Cortex of kidney (tissue), 1 donor: ENCODE data around the gene PPIL4.
"Not testable (repeated sequence)": the region's sequence is repeated elsewhere in the genome, so short reads cannot be mapped to it uniquely, and the experiment has no call there.

Experiments used
- DNase-seq: peaks from one replicate; lab custom pipeline; 2025; lab: John Stamatoyannopoulos, UW

The PPIL4 gene

GRCh38 chr6:149534742-149535141 is 11.1 kb downstream of the PPIL4 start:
- DNase-seq: no peak

GRCh38 chr6:149529650-149530049 is 16.2 kb downstream of the PPIL4 start:
- no peak for DNase-seq

DNA sequence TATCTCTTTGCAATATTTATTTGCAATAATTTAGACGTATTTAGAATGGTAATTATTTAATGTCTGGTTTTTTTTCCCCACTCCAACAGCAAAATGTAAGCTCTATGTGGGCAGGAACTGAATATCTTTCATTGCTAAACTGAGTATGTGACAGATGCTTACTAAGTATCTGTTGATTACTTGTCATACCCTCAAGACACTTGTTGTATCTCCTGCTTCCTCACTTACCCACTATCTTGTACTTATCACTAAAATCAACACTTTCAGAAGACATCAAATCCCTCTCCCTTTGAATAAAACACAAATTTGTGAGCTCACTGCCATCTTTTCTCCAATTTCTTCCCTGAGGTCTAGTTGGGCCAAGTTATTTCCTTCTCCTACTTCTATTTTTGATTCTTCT is 30.3 kb downstream of the PPIL4 start:
- DNase-seq: no peak

- no peak for DNase-seq
Measured at GRCh38 chr6:149513915-149514314, 31.9 kb downstream of the PPIL4 start.

DNA sequence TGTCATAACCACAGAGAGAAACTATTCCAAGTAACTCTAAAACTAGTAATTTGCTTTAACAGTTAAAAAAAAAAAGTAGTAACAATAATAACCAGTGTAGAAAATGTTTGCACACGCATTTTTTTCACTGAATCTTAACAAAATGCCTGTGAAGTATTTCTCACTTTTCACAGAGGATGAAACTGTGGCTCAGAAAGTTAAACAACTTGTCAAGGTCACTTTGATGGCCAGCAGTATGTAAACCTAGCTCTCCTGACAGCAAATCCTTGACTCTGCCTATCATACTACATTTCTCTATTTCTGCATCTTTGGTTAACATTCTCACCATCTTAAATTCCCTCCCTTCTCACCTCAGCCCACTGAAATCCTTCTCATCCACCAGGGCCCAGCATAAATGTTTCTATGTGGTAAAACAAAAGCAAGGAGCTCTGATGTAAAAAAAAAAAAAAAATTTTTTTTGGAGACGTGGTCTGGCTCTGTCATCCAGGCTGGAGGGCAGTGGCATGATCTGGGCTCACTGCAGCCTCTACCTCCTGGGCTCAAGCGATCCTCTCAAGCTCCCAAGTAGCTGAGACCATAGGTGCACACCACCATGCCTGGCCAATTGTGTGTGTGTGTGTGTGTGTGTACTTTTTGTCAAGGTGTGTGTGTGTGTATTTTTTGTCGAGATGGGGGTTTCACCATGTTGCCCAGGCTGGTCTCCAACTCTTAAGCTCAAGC is 34.9 kb downstream of the PPIL4 start:
- DNase-seq: no peak

- DNase-seq: no peak
Measured at GRCh38 chr6:149508485-149508884, 37.4 kb downstream of the PPIL4 start.

GRCh38 chr6:149503872-149504271 is 42.0 kb downstream of the PPIL4 start:
- no peak for DNase-seq

DNA sequence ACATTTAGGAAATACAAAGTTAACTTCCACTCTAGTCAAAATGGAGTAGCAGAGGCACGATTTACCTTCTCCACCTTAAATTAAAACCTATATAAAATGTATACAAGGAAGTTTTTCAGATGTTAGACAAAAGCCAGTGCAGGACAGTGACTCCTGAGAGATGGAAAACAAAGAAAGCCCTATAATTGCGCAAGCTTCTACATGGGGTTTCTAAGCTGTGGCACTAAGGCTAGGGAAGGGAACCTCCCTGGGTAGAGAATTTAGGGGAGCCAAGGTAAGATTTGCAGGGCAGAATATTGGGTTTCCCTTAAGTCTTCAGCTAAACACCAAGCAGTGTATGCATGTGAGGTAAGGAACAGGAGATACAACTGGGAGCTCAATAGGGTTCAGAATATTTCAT is 42.6 kb downstream of the PPIL4 start:
- DNase-seq: no peak

GRCh38 chr6:149501768-149502167 is 44.1 kb downstream of the PPIL4 start:
- DNase-seq: no peak

- DNase-seq: no peak
Measured at GRCh38 chr6:149501201-149501600, 44.6 kb downstream of the PPIL4 start.

DNA sequence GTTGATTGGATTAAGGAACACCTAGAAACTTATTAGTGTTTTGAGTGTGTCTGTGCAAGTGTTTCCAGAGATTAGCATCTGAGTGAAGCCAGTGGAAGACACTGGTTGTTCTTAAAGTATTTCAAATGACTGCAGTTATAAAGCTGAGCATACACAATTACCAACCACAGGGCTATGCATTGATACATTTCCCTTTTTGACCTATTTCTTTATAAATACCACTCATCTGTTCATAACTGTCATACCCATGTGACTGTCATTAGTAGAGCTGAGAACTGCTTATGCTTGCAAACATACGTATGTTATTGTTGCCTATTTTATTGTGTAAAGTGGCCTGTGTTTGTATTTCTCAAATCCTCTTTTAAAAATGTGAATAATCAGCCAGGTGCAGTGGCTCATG is 45.7 kb downstream of the PPIL4 start:
- no peak for DNase-seq

- DNase-seq: no peak
Measured at GRCh38 chr6:149499066-149499465, 46.8 kb downstream of the PPIL4 start.

DNA sequence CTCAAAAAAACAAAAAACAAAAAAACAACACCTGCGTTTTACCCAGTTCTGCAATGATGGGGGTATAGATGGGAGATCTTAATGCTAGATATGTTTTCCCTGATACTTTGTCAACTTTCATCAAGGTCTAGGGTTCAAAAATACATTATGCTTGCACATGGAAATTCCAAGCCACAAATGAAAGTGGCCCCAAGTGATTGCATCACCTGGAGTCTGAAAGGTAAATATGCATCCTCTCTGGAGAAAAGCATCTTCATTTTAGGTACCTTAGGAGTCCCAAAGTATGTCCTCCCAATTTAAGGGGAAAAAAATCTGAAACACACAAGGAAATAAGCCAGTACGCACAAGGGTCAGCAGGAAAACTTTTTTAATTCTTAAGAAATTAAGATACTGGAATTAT is 48.5 kb downstream of the PPIL4 start:
- DNase-seq: no peak

- DNase-seq: not testable (repeated sequence)
Measured at GRCh38 chr6:149496597-149496996, 49.2 kb downstream of the PPIL4 start.

- DNase-seq: not testable (repeated sequence)
Measured at GRCh38 chr6:149495349-149496016, 50.4 kb downstream of the PPIL4 start.

- DNase-seq: not testable (repeated sequence)
Measured at GRCh38 chr6:149494810-149495209, 51.0 kb downstream of the PPIL4 start.

- no peak for DNase-seq
Measured at GRCh38 chr6:149493761-149494320, 52.0 kb downstream of the PPIL4 start.

DNA sequence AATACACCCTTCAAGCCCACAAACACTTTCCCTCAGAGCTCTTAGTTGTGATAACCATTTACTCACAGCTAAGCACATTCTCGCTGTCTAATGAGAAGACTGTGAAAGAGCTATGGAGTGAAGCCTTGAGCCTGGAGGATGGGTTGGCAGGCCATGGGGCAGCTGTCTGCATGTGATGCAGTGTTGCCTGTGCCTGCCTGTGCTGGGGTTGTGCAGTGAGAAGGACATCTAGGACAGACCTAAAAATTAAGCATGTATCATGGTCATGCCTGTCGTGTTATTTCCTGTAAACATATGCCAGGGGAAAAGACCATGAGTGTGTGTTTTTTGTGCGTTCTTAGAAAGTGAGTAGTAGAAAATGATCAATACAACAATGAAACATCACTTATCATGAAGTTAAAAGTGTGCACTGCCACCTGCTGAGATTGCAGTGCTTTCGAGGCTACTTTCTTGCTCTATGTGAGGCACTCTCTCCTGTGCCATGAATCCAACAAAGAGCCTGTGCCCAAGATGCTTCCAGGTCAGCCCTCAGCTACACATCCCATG is 53.0 kb downstream of the PPIL4 start:
- DNase-seq: no peak

GRCh38 chr6:149489967-149490366 is 55.9 kb downstream of the PPIL4 start:
- DNase-seq: no peak

GRCh38 chr6:149488815-149489214 is 57.0 kb downstream of the PPIL4 start:
- DNase-seq: no peak

DNA sequence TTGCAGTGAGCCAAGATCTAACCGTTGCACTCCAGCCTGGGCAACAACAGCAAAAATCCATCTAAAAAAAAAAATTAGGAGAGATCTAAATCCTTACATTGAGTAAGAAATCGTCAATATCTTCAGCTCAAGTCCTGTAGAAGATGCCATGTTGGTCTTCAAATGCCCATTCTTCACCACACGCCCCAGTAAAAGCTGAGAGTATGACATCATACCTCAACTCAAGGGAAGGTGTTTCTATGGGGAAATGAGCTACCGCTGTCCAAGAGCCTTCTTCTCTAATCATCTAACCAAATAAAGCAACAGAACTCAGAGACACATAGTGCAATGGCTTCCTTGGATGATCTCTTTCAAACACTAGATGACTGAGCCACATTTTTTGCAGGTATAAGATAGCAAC is 58.5 kb downstream of the PPIL4 start:
- DNase-seq: no peak

- no peak for DNase-seq
Measured at GRCh38 chr6:149484733-149485700, 60.8 kb downstream of the PPIL4 start, which contains the start of gene ZC3H12D. Gene ZC3H12D, minus strand, starts transcription at chr6:149485014. Its CDS starts 10,471 bp downstream, at chr6:149474543.
